NOMO-1 treated with DMSO at 0.1 percent for 48 hours (cell line): ENCODE measurements around the gene FAM83G.
"Not testable (repeated sequence)": the region's sequence is repeated elsewhere in the genome, so short reads cannot be mapped to it uniquely, and the experiment has no call there.

Experiments
- DNase-seq: peaks from one replicate; lab custom pipeline; 2025; ENCODE audit not compliant: unreplicated experiment; lab: John Stamatoyannopoulos, UW

Gene FAM83G

DNA sequence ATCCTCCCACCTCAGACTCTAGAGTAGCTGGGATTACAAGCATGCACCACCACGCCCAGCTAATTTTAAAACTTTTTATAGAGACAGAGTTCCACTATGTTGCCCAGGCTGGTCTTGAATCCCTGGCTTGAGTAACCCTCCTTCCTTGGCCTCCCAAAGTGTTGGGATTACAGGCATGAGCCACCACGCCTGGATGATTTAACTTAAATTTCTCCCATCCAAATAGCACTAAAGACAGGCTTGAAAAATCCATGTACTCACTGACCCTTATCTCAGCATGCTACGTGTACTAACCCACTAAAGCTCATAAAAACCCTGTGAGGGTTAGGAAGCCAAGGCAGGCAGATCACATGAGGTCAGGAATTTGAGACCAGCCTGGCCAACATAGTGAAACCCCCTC is 48.0 kb downstream of the FAM83G start:
- no peak for DNase-seq

GRCh38 chr17:18956021-18956420 is 48.5 kb downstream of the FAM83G start:
- DNase-seq = not testable (repeated sequence)

DNA sequence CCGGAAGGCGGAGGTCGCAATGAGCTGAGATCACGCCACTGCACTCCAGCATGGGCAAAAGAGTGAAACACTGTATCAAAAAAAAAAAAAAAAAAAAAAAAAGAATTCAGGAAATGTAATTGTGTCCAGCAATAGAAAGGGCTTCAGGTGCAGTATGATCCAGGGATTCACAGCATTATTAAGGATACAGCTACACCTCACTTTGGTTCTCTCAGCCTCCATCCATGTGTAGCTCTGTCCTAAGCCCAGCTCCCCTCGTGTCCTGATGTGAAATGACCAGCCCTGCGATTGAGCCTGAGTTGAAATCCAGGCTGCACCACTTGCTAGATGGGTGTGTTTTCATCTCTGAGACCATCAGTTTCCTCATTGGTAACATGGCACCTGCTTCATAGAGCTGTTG is 49.6 kb downstream of the FAM83G start:
- no peak for DNase-seq

GRCh38 chr17:18954321-18954720 is 50.2 kb downstream of the FAM83G start:
- DNase-seq = no peak

- no peak for DNase-seq
Measured at GRCh38 chr17:18953231-18953728, 51.3 kb downstream of the FAM83G start.

DNA sequence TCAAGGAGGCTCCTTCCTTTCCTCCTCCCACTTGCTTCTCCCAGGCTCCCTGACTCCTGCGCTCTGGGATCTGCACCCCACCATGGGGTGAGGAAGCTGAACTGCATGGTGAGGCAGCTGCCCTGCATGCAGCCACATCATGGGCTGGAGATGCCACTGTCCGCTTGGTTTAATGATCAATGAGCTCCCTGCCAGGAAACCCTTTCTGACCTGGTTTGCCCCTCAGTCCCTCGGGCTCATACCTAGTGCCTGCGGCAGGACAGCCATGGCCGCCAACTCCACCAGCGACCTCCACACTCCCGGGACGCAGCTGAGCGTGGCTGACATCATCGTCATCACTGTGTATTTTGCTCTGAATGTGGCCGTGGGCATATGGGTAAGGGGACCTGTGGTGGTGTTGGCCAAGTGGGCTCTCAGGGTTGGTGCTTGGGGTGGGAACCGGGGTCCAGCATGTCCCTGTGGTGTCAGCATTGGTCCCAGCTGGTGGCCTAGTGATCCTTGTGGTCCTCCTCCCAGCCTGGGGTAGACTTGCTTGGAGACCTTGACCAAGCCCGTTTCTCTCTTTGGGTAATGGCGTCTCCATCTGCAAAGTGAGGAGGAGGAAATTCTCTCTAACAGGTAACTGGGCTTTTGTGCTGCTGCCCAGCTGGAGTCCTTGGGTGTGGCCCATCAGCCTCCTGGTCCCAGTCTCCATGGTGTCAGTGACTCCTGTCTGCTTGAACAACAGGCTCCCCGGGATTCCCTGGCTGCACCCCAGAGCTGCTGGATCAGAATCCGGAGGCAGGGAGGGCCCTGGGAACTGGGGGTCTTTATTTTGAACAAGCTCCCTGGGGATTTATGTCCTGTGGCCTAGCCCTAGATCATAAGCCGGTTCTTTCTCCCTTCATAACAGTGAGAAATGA is 52.4 kb downstream of the FAM83G start, which contains the start of gene SLC5A10:
Gene SLC5A10 (plus strand): TSS at position 225 of the 902 bp plus-strand sequence. CDS start 41 bp downstream, at position 266.
- DNase-seq = no peak

DNA sequence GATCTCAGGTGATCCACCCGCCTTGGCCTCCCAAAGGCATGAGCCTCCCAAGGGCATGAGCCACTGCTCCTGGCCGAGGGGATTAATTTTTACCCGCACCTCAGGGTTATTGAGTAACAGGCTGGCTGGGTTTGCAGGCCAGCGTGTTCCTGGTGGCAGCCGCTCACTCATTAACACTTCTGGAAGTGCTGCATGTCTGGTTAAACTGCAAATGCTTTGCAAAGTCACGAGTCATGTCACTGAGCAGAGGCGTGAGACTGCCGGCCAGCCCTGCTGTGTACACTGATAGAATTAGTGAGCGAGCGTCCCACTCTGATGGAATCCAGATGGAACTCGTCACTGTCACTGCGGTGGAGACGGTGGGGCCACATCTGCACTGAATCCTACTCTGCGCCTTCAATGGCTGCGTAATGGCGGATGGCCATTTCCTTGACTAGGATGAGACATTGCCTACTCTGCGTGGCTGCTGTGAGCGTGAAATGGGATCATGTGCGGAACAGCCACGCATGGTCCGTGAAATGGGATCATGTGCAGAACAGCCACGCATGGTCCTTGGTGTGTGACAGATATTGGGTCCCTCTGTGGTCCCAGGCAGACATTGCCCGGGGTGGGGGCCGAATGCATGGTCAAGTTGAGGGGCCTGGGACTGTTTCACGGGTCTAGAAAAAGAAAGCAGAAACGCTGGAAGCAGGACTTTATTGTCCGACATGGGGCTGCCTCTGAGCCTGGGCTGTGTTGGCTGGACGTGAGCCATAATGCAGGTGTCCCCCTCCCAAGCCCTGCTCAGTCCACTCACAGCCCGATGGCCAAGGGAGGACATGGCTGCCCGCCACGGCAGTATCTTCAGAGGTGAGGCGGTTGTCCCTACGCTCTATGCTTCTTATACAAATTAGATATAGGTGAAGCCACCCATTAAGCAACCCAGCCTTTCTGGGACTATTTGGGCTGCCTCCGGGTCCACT is 53.3 kb downstream of the FAM83G start:
- no peak for DNase-seq

- peak; percentile 13 for DNase-seq
Measured at GRCh38 chr17:18950346-18950745, 54.2 kb downstream of the FAM83G start.

- DNase-seq = no peak
Measured at GRCh38 chr17:18949566-18949965, 55.0 kb downstream of the FAM83G start.

- DNase-seq = no peak
Measured at GRCh38 chr17:18948476-18949006, 56.0 kb downstream of the FAM83G start.

DNA sequence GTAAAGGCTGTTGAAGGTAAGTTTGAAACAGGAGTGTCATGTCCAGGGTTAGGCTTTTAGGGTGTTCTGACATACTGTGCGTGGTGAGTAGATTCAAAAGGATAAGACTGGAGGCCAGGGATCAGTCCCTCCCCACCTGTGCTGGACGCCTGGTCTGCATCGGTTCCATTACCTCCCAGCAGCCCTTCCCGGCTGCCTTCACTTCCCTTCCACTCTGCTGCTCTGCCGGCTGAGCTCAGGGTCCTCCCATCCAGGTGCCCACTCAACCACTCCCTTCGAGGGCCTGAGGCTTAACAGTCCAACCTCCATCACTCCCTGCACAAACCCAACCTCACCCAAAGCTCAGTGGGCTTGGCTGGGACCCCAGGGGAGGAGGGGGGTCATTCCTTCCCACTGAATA is 56.7 kb downstream of the FAM83G start:
- DNase-seq = no peak

DNA sequence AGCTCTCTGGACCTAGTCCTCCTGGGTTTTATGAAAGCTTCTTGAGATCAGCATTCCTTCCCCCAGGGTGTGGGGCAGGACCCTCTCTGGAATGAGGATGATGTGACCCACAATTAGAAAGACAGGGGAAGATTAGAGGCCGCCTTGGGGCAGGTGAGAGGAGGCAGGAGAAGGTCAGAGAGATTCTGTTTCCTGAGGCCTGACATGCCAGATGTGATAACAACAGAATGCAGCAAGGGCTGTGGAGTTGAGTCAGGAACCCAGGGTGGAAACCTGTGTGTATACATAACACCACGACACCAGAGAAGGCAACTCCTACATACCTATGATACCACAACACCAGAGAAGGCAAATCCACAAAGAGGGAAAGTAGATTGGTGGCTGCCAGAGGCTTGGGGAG is 58.0 kb downstream of the FAM83G start:
- peak; percentile 51 for DNase-seq

DNA sequence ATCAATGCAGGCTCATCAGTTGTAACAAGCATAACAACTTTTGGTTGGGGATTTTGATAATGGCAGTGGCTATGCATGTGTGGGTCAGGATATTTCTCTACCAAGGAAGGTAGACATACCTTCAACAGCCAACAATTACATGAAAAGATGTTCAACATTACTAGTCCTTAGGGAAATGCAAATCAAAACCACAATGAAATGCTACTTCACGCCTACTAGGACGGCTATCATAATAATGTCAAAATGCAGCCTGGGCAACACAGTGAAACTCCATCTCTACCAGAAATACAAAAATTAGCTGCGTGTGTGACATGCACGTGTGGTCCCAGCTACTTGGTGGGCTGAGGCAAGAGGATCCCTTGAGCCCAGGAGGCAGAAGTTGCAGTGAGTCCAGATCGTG is 59.9 kb downstream of the FAM83G start:
- DNase-seq = no peak

DNA sequence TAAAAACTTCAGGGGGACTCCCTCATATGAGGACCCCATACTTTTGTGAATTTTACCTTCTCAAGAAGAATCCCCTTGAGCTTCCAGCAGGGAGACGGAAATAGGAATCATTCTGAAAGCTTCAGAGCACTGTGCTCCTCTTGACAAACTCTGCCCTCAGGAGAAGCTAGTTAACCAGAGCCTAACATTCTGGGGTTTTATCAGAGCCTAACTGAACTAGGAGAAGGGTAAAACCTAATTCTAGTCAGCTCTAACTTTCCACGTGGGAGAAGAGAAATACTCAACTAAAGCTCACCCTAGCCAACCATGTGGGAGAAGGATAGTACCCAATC is 65.9 kb downstream of the FAM83G start:
- DNase-seq = no peak

GRCh38 chr17:18937981-18938691 is 66.4 kb downstream of the FAM83G start:
- DNase-seq = no peak

DNA sequence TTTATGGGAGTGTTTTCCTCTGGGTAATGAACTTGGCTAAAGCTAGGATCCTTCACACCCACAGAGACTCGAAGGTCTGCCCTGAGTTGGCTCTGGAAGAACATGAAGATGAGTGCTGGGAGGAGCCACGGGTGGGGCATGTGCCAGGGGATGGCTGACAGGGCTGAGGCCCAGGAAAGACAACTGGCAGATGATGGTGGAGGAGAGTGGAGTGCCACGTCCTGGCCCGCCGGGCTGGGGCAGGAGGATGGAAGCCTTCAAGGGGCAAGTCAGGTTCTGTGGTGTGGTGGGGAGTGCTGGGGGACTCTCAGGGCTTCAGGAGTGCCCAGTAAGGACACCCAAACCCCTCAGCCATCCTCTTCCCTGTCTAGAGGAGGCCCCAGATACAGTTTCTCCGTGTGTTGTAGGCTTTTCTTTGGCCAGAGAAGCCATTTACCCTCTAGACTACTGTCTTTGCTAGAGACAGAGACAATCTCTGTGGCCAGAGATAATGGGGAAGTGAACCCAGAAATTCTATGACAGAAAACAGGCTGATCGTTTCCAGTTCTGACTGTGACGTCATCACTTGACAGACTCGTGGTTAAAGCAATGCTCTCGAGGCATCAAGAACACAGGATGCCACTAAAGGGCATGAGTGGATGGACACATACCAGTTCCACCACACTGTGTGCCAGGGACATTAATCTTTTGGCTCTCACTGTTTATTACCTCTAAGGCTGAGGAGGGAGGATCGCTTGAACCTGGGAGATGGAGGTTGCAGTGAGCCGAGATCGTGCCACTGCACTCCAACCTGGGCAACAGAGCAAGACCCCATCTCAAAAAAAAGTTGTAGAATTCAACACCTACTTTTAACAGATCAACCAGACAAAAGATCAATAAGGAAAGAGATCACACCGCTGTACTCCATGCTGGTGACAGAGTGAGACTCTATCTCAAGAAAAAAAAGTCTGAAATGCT is 71.2 kb downstream of the FAM83G start:
- DNase-seq = no peak

DNA sequence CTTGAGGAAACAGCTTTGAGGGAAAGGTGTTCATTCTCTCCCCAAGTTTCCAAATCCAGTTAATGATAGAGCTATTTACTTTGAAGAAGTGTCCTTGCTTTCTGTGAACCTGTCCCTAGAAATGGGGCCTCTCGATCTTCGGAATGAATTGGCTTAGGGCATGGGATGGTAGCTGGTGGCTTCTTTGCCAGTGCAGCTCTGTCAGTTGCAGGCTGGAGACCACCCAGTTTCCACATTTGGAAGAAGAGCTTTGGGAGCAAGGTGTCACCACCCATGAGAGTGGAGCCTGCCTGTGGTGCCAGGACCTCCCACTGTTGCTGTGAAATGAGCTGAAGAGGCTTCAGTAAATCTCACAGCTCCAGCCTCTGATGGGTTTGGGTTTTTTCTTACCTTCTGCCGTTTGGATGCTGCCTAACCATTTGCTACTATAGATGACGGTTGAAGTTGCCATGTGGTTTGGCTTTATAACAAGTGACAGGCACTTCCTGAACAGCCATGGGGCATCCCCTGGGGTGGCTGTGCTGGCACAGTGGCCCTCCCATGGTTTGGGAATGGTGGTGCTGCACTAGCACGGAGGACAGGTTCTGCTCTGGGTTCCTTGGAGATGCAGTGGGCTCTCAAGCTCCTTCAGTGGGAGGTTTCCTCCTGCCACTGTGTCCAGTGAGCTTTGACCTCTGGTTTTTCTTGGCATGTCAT is 72.1 kb downstream of the FAM83G start:
- no peak for DNase-seq

DNA sequence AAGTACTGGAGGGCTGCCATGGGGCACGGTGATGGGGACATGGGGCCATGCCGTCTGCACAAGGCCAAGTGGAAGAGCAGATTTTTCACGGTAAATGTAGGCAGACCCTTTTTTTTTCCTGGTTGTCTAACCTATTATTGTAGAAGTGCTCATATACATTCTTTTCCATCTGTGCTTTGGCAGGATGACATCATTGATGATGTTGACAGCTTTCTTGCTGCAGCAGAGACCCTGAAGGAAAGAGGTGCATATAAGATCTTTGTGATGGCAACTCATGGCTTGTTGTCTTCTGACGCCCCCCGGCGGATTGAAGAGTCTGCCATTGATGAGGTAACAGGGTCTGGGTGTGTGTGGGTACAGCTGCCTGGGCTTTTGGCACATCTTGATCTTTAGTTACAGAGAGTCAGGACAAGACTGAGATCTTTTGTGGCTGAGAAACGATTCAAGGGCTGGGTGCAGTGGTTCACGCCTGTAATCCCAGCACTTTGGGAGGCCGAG is 75.9 kb downstream of the FAM83G start:
- DNase-seq = no peak

GRCh38 chr17:18925187-18925586 is 79.4 kb downstream of the FAM83G start:
- no peak for DNase-seq
